Pons (tissue), 1 donor: ENCODE measurements around the gene STXBP1.

Source experiments
- DNase-seq: peaks from one replicate; pipeline ENCODE4 v3.0.0-alpha.2; 2016; ENCODE audit warnings: low spot score

STXBP1 gene

DNA sequence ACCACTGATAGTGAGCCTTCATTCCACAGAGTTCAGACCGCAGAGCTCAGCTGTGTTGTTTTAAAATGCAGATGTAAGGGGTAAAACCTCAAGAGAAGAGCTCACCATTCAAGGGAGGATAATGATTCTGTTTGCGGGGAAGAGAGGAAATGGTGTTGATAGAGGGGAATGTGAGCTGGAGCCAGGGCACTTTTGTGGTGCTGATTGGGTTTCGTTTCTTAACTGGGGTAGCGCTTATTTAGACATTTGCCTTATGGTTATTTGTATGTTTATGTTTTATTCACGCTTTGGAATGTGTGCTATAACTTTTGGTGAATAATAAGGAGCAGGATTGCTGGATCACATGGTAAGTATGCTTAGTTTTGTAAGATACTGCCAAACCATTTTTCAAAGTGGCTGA is 42.5 kb downstream of the STXBP1 start:
- no peak for DNase-seq

DNA sequence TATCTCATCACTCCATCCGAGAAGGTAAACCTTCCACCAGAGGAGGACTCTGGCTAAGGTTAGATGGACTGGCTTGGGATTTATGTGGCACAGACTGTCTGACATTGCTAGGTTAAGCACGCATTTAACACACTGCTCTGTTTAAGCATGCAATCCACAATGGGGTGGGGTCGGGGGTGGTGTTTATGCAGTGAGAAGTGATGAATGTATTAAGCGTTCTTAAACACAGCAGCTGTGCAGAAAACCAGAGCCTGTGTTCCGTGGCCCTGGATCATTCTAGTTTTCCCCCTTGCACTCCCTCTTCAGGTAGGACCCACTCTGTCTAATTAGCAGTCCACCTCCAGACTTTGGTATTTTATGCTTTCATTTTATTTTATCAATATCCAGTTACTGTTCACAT is 46.4 kb downstream of the STXBP1 start:
- no peak for DNase-seq

DNA sequence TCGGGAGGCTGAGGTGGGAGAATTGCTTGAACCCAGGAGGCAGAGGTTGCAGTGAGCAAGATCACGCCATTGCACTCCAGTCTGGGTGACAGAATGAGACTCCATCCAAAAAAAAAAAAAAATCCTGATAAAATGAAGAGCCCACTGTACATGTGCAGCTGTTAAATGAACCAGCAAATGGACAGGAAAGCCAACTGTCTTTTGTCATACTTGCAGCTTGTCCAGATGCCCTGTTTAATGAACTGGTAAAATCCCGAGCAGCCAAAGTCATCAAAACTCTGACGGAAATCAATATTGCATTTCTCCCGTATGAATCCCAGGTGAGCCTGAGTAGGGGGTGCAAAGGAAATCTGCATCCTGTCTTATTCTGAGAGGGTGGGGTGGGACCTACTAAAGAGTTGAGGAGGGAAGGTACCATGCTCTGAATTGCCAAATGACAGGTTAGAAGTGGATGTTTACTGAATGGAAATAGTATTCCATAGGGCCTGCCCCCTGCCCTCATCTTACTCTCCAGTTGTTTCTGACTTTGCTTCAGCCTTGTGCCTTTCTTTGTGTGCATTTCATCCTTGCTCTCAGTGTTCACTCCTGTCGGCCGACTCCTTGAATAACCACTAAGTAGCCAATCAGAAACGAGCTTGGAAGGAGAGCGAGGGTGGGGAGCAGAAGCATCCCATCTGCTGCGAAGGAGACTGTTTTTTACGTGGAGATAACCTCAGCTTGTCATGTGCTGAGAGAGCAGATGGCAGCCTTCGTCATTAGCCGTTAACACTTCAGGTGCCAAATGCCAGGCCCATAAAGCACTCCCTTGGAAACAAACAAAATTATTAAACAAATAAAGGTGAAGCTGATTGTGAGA is 49.0 kb downstream of the STXBP1 start:
- peak; percentile 40 for DNase-seq

DNA sequence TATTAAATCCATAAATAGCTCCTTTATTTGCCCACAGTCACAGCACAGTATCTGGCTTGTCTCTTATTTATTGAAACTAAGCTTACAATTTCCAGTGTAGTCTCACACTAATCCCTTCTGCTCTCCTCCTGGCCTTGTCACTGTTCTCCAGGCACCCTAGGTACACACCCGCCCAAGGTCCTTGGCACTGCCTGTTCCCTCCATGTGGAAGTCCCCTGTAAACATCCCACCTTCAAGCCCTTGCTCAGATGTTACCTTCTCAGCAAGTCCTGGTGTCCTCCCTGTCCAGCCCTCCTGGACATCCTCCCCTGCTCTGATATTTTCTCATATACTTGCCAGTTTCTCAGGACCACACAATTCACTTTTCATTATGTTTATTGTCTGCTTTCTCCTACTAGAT is 50.5 kb downstream of the STXBP1 start:
- no peak for DNase-seq

DNA sequence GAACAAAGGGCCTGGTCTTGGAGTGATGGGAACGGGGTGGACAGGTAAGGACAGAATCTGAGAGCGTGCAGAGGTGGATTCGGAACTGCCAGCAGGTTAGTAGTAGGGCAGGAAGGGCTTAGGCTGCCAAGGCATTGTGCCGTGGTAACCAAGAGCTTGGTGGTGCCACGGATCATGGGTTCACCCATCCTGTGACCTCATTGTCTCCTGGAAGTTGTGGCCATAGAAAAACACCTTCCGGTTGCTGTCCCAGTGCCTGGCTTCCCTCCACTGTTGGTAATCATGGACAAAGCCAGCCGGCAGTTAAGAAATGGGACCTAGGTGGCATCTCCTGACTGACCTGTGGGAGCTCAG is 52.2 kb downstream of the STXBP1 start:
- no peak for DNase-seq

DNA sequence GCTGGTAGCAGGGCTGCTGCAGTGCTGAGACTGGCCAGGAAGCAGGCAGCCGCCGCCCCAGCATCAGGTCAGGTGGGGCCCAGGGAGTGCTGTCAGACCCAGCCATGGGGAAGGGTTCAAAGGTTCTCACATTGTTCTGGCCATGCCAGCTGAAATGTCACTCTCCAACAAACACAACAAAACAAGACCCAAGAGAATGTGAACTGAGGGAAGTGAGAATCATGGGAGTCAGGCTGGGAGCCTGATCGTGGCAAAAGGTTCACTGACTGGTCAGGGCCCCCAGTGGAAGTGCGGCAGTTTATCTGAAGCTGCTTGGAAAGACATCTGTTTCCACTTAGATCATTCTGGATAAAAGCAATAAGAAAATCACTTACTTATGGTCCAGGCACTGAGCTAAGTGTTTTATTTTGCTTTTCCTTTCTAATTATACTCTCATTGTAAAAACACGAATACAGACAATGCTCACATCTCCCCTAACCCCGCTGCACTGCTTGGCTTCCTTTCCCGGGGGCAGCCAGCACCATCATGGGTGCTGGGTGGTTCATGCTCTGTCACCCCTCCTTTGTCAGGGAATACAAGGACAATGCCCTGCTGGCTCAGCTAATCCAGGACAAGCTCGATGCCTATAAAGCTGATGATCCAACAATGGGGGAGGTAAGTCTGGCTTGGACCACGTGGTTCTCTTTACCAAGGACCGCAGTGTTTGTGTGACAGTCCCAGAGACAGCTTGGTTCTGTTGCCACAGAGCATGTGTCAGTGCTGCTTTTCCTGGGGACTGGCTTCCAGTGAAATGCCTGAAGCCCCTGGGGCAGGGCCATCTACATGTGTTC is 52.8 kb downstream of the STXBP1 start:
- peak; percentile 19 for DNase-seq

DNA sequence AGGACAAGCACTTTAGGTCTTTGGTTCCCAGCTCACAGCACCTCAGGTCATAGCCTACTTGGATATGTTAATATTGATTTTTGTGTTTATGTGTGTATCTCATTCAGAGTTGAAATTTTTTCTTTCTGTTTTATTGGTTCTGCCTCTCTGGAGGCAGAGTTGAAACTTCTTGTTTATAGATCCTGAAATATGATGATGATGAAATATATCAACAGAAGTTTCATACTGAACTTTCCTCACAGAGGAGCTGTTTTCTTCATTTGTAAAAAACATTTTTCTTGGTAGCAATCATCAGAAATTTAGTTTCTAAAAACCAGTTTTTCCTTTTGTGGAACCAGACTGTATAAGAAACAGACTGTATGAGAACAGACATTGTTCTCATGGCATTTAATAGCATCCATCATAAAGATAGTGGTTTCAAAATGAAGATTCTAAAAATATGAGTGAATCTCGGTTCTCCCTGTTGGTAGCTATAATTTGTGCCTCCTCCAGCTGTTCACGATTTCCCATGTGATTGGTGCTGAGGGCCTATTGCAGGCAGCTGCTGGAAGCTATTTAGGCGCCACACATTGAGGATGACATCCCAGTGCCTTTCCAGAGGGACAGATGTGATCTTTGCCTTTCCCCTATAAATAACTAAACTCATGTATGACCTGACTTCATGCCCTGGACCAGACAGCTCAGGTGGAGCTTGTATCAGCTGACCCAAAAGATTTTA is 55.2 kb downstream of the STXBP1 start:
- DNase-seq: no peak

DNA sequence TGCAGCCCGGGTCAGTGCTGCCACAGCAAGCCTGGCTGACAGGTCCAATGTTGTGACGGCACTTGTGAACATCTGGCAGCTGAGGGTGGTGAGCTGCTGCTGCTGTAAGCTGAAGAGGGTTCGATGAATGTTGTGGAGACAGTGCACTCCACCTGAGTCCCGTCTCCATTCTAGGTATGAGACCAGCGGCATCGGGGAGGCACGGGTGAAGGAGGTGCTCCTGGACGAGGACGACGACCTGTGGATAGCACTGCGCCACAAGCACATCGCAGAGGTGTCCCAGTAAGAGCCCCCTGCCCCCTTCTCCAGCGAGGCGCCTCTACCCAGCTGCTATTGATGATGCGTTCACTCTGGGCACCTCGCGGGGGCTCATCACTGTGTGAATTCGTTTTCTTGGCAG is 55.8 kb downstream of the STXBP1 start:
- DNase-seq: no peak

DNA sequence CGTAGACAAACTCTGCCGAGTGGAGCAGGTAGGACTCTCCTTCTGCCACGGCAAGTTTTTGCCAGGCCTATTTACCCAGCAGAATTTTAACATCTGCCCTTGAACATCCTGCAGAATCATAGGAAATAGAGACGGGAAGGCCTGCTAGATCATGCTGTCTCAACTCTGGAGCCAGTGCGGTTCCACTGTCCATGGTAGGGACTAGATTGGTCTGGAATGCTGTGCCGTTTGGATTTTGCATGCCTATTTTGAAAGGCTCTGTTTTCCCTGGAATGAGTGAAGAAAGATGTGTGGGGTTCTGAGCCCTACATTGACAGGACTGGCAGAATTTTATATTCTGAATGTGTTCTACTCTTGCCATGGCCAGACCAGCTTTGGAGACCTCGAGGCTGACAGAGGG is 61.2 kb downstream of the STXBP1 start:
- no peak for DNase-seq

DNA sequence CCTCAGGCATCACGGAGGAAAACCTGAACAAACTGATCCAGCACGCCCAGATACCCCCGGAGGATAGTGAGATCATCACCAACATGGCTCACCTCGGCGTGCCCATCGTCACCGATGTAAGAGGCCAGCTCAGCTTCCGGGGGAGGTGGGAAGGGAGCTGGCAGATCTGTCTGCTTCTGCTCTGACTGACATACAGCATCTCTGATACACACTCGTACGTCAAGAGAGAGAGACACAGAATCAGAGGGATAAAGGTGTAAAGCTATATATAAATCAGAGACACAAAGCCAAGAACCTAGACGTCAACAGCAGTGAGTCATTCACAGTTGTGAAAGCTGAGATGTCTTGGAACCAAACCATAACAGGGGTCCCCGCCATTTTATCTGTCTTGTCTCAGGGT is 64.6 kb downstream of the STXBP1 start:
- DNase-seq: no peak

DNA sequence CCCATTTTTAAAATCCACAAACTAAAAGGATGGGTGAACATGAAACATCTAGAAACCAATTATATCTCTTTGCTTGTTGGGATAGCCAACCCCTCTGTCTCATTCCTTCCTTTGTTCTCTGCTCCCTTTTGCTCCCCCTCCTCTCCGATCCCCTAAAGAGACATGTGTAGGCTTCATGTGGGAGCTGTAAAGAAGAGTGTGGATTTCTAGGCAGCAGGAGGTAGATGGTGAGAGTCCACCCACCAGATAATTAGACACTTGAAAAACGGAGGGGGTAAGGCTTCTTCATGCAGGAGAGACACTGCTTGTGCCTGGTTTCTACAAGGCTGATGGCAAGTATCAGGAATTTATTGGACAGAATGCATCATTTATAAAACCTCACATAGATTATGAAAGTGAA is 67.4 kb downstream of the STXBP1 start:
- no peak for DNase-seq

DNA sequence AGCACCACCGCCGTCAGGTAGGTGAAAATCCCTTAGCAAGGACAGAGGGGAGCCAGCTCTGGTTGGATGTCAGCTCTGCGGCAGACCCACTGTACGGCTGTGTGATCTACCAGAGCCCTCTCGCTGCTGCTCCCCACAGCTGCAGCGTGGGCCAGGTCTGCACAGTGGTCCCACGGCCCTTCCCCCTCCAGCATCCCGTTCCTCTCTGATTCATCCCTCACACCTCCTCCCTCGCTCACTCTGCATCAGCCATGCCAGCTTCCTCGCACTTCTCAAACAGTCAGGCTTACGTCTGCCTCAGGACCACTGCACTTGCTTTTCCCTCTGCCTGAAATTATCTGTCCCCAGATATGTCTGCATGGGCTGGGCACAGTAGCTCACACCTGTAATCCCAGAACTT is 68.1 kb downstream of the STXBP1 start:
- no peak for DNase-seq

DNA sequence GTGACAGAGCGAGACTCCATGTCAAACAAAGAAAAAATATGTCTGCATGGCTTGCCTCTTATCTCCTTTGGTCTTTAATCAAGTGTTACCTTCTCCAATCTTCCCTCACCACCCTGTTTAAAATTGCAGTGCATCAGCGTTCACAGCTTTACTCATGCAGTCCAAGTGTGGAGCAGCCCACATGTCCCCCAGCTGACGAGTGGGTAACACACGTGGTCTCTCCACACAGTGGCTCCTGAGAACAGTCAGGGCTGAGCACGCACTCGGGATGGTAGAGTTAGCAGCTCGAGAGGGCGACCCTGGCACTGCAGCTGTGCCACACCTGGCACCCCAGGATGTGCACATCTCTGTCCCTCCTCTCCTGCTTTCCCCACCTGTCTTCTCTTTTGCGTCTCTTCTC is 68.8 kb downstream of the STXBP1 start:
- no peak for DNase-seq

DNA sequence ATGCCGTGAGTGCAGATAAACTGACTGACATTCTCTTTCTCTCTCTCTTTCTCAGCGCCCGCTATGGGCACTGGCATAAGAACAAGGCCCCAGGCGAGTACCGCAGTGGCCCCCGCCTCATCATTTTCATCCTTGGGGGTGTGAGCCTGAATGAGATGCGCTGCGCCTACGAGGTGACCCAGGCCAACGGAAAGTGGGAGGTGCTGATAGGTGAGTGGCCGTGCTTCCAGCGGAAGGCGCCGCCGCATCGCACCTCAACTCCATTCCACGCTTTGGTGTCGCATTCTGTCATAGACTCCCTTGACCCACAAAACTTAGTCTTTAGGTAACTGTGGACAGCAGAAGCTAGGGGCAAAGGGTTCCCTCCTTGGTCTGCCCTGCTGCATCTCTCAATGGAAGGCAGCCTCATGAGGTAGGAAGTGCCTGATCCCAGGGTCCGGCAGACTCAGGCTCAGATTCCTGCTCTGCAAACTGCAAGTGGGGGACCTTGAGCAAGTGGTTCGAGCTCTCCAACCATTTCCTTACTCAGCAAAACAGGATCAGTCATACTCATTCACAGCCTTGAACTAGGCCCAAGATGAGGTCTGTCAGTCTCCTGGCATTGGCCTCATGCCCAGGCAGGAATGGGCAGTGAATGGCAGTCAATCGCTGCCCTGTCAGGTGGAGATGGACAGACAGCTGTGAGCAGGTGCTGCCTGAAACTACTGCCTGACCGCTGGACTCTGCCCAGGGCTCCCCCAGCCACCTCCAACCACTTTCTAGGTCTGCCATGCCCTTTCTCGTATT is 70.5 kb downstream of the STXBP1 start:
- DNase-seq: no peak

DNA sequence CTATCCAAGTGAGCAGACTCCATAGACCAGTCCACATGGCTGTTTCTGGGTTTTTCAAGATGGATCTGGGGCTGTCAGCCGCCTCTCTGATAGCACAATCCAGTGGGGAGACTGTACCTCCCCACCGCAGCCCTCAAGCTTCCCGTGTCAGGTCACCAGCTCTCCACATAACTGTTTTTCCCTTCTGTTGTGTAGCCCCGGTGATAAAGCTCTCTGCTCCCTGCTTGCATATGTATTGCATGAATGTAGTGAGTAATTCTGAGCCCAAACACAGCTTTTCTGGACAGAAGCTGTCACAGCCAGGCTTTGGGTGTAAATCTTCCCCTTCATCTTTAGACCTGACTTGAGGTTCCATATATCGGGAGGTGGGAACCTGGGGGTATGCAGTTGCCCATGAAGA is 71.6 kb downstream of the STXBP1 start:
- no peak for DNase-seq

DNA sequence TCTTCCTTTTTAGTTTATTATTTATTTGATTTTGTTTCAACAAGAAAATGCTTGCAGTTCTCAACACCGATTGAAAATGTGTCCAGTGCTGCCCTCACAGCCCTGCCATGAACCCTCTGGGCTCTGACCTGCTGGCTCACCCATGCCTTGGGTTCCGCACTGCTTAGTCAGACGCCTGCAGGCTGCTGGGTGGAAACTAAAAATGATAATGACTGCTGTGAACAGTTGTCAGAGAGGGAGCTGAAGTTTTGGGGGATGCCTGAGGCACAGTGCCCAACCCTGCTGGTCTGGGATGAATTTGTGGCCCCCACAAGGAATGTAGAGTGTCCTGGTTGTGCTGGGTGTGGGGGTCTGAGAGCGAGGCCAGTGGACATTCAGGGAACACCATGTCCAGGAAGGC is 72.5 kb downstream of the STXBP1 start:
- DNase-seq: no peak

DNA sequence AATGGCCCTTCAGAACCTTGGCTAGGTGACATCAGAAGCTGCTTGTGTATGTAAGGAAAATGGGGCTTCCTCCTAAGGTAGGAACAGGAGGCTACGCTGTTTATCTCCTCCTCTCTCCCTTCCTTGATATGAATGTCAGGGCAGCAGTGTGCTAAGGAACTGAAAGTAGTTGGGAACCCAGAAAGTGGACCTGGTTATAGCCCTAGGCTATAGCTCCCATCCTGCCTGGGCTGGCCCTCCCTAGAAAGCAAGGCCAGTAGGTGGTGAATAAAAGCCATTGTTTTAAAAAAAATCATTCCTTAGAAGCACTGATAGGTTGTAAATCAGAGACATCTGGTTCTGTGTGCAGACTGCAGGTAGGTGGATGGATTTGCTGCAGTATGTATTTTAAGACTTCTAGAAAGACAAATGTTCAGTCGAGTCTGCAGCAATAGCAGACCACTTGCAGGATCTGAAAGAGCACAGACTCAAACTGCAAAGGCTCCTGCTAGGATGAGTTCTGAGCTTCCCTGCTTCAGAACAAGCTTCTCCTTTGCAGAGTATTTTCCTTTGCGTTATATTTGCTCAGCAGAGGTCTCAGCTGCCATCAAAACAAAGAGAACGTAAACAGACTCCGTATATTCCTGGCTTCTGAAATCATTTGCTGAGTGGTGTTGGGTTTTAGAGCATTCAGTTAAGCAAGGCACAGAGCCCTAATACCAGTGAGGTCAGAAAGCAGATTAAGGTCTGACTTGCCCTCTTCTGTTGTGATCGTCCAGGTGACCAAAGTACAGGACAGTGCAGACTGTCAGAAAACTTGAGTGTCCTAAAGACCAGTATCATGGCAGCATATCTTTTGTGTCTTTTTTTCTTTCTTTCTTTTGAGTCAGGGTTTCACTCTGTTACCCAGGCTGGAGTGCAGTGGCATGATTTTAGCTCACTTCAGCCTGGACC is 74.7 kb downstream of the STXBP1 start:
- DNase-seq: no peak

DNA sequence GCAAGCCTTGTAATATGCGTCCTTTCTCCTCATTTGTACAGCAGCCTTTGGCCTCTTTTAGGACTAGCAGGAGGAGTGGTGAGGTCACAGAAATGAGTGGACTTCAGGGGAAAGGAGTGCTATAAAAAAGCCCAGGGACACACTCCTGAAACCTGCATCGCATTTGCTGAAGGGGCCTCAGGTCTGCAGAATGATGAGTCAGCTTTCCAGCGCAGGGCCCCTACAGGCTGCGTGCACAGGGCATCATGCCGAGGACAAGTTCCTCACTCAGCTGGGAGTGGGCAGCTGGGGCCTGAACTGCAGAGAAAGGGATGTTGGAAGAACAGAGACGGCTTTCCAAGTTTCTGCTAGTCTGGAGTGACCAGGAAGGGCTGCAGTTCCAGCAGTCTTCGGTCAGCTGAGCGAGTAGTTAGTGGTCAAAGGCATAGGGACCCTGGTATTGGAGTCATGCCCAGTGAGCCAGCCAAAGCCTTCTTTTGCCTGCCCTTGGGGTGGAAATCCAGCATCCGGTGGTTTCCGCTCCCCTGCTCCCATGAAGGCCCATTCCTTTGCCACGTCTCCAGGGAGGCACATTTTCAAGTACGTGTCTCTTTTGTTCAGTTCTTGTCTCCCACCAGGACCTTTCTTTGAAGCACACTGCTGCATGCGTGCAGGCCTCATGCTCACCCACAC is 77.4 kb downstream of the STXBP1 start:
- DNase-seq: no peak

DNA sequence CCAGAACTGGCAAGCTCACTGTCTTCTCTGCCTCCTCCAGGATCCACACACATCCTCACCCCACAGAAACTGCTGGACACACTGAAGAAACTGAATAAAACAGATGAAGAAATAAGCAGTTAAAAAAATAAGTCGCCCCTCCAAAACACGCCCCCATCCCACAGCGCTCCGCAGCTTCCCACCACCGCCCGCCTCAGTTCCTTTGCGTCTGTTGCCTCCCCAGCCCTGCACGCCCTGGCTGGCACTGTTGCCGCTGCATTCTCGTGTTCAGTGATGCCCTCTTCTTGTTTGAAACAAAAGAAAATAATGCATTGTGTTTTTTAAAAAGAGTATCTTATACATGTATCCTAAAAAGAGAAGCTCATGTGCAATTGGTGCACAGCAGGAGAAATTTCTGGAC is 78.7 kb downstream of the STXBP1 start:
- no peak for DNase-seq

DNA sequence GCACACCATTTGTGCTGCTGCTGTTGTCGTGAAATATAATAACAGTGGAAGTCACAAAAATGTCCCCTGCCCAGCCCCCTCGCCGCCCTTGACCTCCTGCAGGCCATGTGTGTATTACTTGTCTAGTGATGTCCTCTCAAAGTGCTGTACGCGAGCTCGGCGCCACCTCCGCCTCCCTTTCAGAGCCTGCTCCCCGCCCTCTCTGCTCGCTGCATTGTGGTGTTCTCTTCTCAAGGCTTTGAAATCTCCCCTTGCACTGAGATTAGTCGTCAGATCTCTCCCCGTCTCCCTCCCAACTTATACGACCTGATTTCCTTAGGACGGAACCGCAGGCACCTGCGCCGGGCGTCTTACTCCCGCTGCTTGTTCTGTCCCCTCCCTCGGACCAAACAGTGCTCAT is 80.0 kb downstream of the STXBP1 start:
- no peak for DNase-seq
